ENCODE results near the gene RFX2. TPM values are rescaled to one million over a fixed set of nuclear protein-coding genes. Genes with fewer than 3 reads are reported as not detected.
"Not testable (repeated sequence)": the region's sequence is repeated elsewhere in the genome, so short reads cannot be mapped to it uniquely, and the experiment has no call there.

Gene RFX2
- total and polyA plus RNA-seq, 10 of the 15 experiments (the other 5 are each of a cell fraction or from before 2014, with no cell fraction given), result 3.2 to 9.8 (median 4.7) TPM

DNA sequence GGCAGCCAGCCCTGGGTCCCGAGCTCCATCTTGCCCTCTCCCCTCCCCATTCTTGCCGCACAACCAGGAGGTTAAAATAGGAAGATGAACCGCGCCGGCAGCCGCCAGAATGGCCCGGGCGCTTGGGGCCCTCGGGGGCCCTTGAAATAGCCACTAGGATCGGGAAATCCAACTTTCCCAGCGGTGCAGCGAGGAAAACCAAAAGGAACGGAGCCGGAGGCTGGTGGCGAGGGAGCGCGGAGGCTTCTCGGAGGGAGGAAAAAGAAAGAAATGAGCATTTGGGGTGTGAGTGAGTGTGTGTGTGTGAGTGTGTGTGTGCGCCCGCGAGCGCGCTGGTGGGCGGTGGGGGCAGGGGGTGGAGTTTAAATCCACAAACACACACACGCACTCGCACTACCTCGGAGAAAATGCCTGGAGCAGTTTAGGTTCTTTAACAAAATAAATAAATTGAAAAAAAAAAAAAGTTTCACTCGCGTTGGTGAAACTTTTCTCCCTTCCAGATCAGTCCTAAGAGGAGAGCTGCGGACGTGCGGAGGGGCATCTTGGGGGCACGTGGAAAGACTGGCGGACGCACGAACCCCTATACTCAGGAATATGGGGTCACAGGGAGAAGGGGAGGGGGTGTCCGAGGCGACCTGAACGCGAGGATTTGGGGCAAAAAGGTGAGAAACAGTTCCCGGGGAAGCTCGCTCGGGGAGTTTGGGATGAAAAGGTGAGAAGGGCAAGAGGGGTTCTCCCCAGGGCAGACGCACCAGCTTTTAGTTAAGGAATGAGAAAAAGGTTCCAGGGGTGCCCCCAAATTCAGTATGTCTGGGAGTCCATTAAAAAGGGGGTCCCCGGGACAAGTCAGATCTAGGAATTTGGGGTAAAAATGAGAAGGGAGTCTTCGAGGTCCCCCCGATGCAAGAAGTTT lies 1.3 kb downstream of the RFX2 start:
- intact Hi-C loops (cut with micrococcal nuclease; ENCODE audit: unreplicated experiment), result no loop called here
- WGBS (ENCODE audit: insufficient coverage, insufficient replicate concordance, low lambda C conversion rate, missing lambda C conversion rate), result under 1% methylated on average over 47 of the region's 47 CpGs
- no peaks in the 10 kb centered on the region for H3K27me3 ChIP-seq (replicated peaks in 1 of 2; ENCODE audit: control insufficient read depth in 2 of 2, insufficient read depth in 2 of 2, low read length in 1 of 2)

GRCh38 chr19:6106643-6107294 lies 3.5 kb downstream of the RFX2 start:
- not testable (repeated sequence) for ATAC-seq

More for the DNA sequence above, 1.3 kb downstream of the RFX2 start:
- no TSS peak for BruUV-seq (replicated peaks)
- no peak for ATAC-seq
- no peak for DNase-seq (ENCODE audit: low read depth, low spot score)
- Histone ChIP-seq H4K20me1 (ENCODE audit: control insufficient read depth, insufficient read depth) (no peaks in the 10 kb centered on the region), H3K9me3 (replicated peaks; ENCODE audit: control insufficient read depth, insufficient read depth, low read length) (no peaks in the 10 kb centered on the region; the same call in 2 of the 3 replicates), H3K27ac (ENCODE audit: control insufficient read depth, insufficient read depth) (no peak overlapping the region), H3K79me2 (ENCODE audit: control insufficient read depth, insufficient read depth, low read length) (no peaks in the 10 kb centered on the region), H3K4me1 (ENCODE audit: control insufficient read depth, insufficient read depth, low read length) (no peaks in the 10 kb centered on the region), H3K9ac (ENCODE audit: control insufficient read depth, insufficient read depth, low read length) (peak overlapping the region; percentile 25; the same call in 1 of the 2 replicates), H3K4me3 (peak overlapping the region; percentile 73), H3K4me2 (ENCODE audit: control insufficient read depth, insufficient read depth) (peak overlapping the region; percentile 87), H3K36me3 (ENCODE audit: control insufficient read depth in 2 of 2, insufficient read depth in 2 of 2, low read length in 1 of 2) (no peaks in the 10 kb centered on the region), H2AFZ (ENCODE audit: control insufficient read depth, low read depth, low read length) (peak overlapping the region; percentile 43)
- ChIA-PET CTCF (interaction anchor here (1.2 to 1.8 kb wide), 5 partner anchors 9 to 70 kb away, joined by 3 to 8 read pairs (median 6); no protein-coding TSS in a partner anchor), POLR2A (interaction anchor here (0.6 to 1.5 kb wide), 4 partner anchors 14 to 88 kb away, joined by 3 to 5 read pairs (median 3); no protein-coding TSS in a partner anchor), RAD21 (ENCODE audit: unreplicated experiment) (interaction anchor here (1.0 to 1.1 kb wide), 3 partner anchors 8 to 16 kb away, joined by 3 read pairs; no protein-coding TSS in a partner anchor), SMC1A (ENCODE audit: uncharacterized antibody, unreplicated experiment) (interaction anchor here (0.6 to 1.5 kb wide), 6 partner anchors 9 to 891 kb away, joined by 3 to 5 read pairs (median 3); no protein-coding TSS in a partner anchor)
- FAIRE-seq, result peak; percentile 74
- in situ Hi-C loops (cut with MboI), result no loop called here
- TF ChIP-seq SREBF2 (IDR thresholded peaks at IDR 0.05; ENCODE audit: low read length) (no peak), EGR1 (IDR thresholded peaks at IDR 0.05; ENCODE audit: borderline replicate concordance in 1 of 2, low read depth in 2 of 2, low read length in 2 of 2) (peak in 1 of 2 experiments; percentile 51; a peak in 1 of 3 replicates), YBX1 (IDR thresholded peaks at IDR 0.05) (no peak), IKZF2 (IDR thresholded peaks at IDR 0.05) (peak; percentile 64 to 77), RUNX3 (IDR thresholded peaks at IDR 0.05; ENCODE audit: low read length) (peak; percentile 51), NBN (IDR thresholded peaks at IDR 0.05) (peak; percentile 70), MEF2B (IDR thresholded peaks at IDR 0.05; ENCODE audit: partially characterized antibody, poor library complexity, severe bottlenecking) (peak; percentile 13), KLF5 (IDR thresholded peaks at IDR 0.05; ENCODE audit: partially characterized antibody) (no peak), CHD2 (IDR thresholded peaks at IDR 0.05; ENCODE audit: borderline replicate concordance, low read depth, low read length) (0 out of 2 replicates have a peak, but pooled peaks have one; percentile 14), HDAC2 (IDR thresholded peaks at IDR 0.05) (no peak), MTA2 (IDR thresholded peaks at IDR 0.05; ENCODE audit: low read depth) (peak; percentile 36; the same call in 1 of the 2 replicates), EP300 (IDR thresholded peaks at IDR 0.05; ENCODE audit: borderline replicate concordance in 1 of 2, control insufficient read depth in 1 of 2, low read depth in 2 of 2, low read length in 2 of 2) (no peak), TCF7 (IDR thresholded peaks at IDR 0.05; ENCODE audit: borderline replicate concordance) (no peak), GATAD2B (conservative IDR thresholded peaks at IDR 0.05; ENCODE audit: low read depth) (0 out of 2 replicates have a peak, but pooled peaks have one; percentile 26), RELB (IDR thresholded peaks at IDR 0.05; ENCODE audit: low read depth) (0 out of 2 replicates have a peak, but pooled peaks have one; percentile 40), CHD1 (IDR thresholded peaks at IDR 0.05; ENCODE audit: low read depth, low read length) (0 out of 2 replicates have a peak, but pooled peaks have one; percentile 57), BHLHE40 (IDR thresholded peaks at IDR 0.05; ENCODE audit: borderline replicate concordance in 1 of 2, low read depth in 2 of 2, low read length in 1 of 2) (peak; percentile 20 to 31; a peak in 1 of 4 replicates), NR2F1 (conservative IDR thresholded peaks at IDR 0.05) (peak; percentile 26; the same call in 1 of the 2 replicates), SUZ12 (IDR thresholded peaks at IDR 0.05; ENCODE audit: unreplicated experiment) (peak; percentile 31), IKZF1 (conservative IDR thresholded peaks at IDR 0.05) (peak; percentile 54)

More at GRCh38 chr19:6106643-6107294, 3.5 kb downstream of the RFX2 start:
- in situ Hi-C loops (cut with MboI); CTCF ChIA-PET; H3K9ac ChIP-seq (ENCODE audit: control insufficient read depth, insufficient read depth, low read length); H3K4me1 ChIP-seq (ENCODE audit: control insufficient read depth, insufficient read depth, low read length); H3K36me3 ChIP-seq (ENCODE audit: control insufficient read depth in 2 of 2, insufficient read depth in 2 of 2, low read length in 1 of 2); H3K79me2 ChIP-seq (ENCODE audit: control insufficient read depth, insufficient read depth, low read length); DNase-seq (ENCODE audit: low read depth, low spot score); BruUV-seq (replicated peaks); RAD21 ChIA-PET (ENCODE audit: unreplicated experiment); H3K4me3 ChIP-seq; H3K9me3 ChIP-seq (replicated peaks; ENCODE audit: control insufficient read depth, insufficient read depth, low read length); H3K4me2 ChIP-seq (ENCODE audit: control insufficient read depth, insufficient read depth); H3K27ac ChIP-seq (ENCODE audit: control insufficient read depth, insufficient read depth); H3K27me3 ChIP-seq (replicated peaks in 1 of 2; ENCODE audit: control insufficient read depth in 2 of 2, insufficient read depth in 2 of 2, low read length in 1 of 2); intact Hi-C loops (cut with micrococcal nuclease; ENCODE audit: unreplicated experiment); H2AFZ ChIP-seq (ENCODE audit: control insufficient read depth, low read depth, low read length); FAIRE-seq; H4K20me1 ChIP-seq (ENCODE audit: control insufficient read depth, insufficient read depth): not testable (repeated sequence)
- SMC1A ChIA-PET (ENCODE audit: uncharacterized antibody, unreplicated experiment), result interaction anchor here (1.7 to 2.0 kb wide), 2 partner anchors 11 to 18 kb away, joined by 4 to 5 read pairs; no protein-coding TSS in a partner anchor
- POLR2A ChIA-PET, result interaction anchor here (0.5 to 2.8 kb wide), 3 partner anchors 17 to 78 kb away, joined by 3 to 11 read pairs (median 9); no protein-coding TSS in a partner anchor
- 91% methylated on average over 15 of the region's 15 CpGs for WGBS (ENCODE audit: insufficient coverage, insufficient replicate concordance, low lambda C conversion rate, missing lambda C conversion rate)
